Right renal pelvis (tissue), 4 donors: ENCODE results near the gene UBAP2. TPM values are rescaled to one million over a fixed set of nuclear protein-coding genes. Genes with fewer than 3 reads are reported as not detected.
"Not testable (repeated sequence)": the region's sequence is repeated elsewhere in the genome, so short reads cannot be mapped to it uniquely, and the experiment has no call there.

Source experiments
- DNase-seq, 4 donors: peaks; one replicate each; pipeline ENCODE4 v3.0.0-alpha.2; 2013; ENCODE audit warnings: low read depth in 4 of 4, low spot score in 3 of 4, missing footprints in 1 of 4
- polyA plus RNA-seq, 4 donors: library from polyadenylated mRNA; unstranded; fragments of 120-200 nt; gene quantifications; one replicate each; pipeline ENCODE4 v1.2.1, GENCODE V29; 2013; ENCODE audit not compliant: insufficient read length in 4 of 4

UBAP2 gene
- polyA plus RNA-seq, 4 donors = 36.2 to 42.7 (median 37.6) TPM

DNA sequence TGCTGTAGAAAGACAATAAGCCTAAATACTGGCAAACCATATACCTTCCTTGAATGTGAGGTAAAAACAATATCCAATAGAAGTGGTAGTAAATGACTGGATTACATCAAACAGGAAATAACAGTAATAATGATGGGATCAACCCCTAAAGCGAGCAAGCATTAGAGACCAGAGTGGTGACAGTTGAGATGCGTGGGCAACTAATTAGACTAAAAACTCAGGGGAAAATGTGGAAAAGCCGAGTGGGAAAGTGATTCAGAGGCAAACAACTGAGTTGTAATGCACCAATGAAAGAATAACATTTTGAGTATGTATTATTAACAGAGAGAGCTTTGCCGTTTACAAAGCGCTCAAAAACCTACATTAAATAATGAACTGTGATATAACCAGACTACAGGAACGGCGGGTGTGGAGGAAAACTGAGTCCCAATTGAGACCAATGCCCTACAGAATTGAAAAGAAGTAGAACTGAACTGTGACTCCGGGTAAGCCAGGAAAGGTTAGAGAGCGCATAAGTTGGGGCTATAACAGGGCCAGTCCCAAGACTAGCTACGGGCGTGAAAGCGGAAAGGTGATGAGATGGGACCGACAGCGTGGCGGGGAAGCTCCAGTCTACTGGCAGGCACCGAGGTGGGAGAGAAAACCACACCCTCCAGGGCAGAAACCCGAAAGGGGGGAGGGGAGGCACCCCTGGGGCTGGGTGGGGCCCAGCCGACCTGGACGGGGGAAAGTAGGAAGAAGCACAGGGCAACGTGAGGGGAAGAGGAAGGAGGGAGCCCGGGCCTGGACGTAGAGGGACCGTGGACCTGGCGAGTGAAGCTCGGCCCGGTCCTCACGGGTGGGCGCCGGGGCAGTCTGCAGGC is 592 bp downstream of the UBAP2 start:
- DNase-seq = peak in 1 of 4 donors; percentile 34

DNA sequence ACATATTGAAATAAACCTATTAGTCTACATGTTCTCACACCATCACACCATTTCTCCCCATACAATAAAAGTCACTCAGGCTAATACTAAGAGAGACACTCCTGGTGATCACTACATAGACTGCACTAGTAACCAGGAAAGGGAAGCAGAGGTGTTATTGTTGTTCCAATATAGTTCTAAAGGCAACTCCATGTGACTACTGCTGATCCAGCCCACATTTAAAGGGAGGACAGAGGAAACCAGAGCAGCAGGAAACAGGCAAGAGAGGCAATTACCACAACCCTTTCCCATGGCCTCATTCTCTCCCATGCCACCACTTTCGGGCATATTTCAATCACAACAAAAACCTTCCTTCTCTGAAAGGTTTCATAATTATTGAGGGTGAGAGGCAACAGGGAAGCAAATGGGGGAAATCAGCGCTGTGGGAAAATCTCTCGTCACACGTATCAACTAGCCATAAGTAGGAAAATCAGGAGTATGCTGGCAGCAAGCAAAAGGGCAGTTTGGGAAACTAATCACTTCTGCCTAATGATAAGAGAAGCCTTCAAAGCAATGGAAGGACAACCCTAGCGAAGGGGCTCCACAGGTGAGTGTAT is 1.8 kb downstream of the UBAP2 start:
- no peak for DNase-seq

DNA sequence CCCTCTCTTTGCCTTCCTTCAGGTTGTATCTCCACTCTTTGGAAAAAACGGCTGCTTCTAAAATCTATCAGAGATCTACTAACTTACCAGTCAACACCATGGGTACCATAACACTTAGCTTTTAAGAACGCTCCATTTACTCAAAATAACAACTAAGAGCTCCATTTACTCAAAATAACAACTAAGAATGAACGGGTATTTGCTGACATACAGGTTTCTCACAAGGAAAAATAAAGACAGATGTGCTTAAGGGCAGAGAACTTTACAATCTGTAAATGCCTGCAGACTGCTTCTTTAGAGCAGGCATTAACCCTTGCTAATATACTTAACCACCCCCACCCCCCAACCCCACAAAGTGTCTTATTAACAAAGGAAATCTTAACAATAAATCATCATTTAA is 2.8 kb downstream of the UBAP2 start:
- DNase-seq = no peak

DNA sequence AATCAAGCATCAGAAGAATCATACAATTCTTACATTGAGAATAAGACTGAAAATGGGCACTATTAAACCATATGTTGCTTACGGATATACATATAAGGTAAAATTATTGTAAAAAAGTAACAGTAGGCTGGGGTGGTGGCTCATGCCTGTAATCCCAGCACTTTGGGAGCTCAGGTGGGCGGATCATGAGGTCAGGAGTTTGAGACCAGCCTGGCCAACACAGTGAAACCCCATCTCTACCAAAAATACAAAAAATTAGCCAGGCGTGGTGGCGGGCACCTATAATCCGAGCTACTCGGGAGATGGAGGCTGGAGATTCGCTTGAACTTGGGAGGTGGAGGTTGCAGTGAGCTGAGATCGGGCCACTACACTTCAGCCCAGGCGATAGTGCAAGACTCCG is 6.6 kb downstream of the UBAP2 start:
- DNase-seq = not testable (repeated sequence)

DNA sequence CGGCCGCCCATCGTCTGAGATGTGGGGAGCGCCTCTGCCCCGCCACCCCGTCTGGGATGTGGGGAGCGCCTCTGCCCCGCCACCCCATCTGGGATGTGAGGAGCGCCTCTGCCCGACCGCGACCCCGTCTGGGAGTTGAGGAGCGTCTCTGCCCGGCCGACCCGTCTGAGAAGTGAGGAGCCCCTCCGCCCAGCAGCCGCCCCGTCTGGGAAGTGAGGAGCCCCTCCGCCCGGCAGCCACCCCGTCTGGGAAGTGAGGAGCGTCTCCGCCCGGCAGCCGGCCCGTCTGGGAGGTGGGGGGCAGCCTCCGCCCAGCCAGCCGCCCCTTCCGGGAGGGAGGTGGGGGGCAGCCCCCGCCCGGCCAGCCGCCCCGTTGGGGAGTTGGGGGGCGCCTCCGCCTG is 9.8 kb downstream of the UBAP2 start:
- not testable (repeated sequence) for DNase-seq

DNA sequence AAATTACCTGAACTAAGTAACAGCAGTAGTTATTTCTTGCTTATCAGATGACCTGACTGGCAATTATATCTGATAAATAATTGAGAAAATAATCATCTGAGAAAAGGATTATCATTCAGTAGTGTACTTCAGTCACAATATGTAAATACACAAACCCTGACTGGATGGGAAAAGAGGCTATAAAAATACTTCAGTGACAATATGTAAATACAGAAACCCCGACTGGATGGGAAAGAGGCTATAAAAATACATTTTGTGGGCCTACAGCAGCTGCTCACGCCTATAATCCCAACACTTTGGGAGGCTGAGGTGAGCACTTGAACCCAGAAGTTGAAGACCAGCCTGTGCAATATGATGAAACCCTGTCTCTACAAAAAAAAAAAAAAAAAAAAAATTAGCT is 11.1 kb downstream of the UBAP2 start:
- no peak for DNase-seq

DNA sequence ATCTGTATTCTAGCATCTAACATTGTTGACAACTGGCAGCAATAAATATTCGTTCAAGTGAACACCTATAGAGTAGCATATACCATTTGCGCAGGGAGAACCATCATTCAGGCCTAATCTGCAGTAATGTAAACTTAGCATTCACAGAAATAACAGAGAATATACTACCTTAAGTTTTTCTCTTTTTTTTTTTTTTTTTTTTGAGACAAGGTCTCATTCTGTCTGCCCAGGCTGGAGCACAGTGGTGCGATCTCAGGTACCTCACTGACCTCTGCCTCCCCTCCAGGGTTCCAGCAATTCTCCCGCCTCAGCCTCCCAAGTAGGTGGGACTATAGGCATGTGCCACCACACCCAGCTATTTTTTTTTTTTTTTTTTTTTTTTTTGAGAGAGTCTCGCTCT is 12.1 kb downstream of the UBAP2 start:
- DNase-seq = no peak

DNA sequence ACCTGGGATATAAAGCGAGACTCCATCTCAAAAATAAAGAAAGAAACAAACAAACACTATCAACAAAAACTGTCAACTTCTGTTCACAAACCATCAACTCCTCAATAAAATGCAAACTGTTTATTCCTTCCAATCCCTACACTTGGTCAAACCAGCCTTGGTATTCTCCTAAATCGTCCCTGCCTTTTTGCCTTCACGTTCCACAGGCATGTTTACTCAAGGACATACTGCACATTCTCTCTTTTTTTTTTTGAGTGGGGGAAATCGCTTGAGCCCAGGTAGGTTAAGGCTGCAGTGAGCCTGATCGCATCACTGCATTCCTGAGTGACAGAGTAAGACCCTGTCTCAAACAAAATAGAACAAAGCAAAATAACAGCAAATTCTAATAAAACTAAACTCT is 13.0 kb downstream of the UBAP2 start:
- DNase-seq = no peak

DNA sequence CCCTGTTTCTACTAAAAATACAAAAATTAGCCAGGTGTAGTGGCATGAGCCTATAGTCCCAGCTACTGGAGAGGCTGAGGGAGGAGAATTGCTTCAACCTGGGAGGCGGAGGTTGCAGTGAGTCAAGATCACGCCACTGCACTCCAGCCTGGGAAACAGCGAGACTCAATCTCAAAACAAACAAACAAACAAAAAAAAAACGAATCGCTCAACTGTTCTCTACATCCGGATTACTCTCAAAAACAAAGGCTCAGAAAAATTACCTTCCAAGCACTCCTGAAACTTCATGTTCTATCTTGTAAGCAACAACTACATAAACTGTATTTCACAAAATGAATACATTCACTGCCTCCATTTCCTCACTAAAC is 14.0 kb downstream of the UBAP2 start:
- no peak for DNase-seq

DNA sequence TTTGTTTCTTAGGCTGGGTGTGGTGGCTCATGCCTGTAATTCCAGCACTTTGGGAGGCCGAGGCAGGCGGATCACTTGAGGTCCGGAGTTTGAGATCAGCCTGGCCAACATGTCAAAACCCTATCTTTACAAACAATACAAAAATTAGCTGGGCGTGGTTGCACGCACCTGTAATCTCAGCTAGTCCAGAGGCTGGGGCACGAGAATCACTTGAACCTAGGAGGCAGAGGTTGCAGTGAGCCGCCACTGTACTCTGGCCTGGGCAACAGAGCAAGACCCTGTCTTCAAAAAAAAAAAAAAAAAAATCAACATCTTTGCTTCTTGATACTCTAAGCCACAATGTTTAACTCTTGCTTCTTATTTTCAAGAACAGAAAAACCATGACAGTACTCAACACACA is 16.1 kb downstream of the UBAP2 start:
- no peak for DNase-seq

DNA sequence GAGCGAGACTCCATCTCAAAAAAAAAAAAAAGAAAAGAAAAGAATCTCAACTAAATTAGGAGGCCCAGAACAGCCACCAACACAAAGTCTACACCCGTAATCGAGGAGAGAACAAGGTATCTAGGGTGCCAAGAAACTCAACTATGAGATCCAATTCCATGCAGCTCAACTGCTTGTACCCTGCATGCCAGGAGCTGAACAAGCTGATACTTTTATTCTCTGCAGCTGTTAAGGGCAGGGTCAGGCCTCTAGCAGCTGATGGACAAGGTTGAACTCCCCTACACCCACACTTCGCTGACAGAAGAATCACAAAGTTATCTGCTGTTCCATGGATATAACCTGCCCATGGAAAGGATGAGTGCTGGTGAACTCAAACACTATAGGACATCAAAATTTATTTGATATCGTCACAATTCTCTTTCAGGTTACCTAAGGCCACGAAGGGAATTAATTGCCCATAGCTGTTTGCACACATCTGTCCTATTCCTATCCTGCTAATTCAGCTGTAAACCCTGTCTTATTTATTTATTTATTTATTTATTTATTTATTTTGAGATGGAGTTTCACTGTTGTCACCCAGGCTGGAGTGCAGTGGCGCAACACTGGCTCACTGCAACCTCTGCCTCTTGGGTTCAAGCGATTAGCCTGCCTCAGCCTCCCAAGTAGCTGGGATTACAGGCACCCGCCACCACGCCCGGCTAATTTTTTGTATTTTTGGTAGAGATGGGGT is 20.7 kb downstream of the UBAP2 start:
- no peak for DNase-seq

DNA sequence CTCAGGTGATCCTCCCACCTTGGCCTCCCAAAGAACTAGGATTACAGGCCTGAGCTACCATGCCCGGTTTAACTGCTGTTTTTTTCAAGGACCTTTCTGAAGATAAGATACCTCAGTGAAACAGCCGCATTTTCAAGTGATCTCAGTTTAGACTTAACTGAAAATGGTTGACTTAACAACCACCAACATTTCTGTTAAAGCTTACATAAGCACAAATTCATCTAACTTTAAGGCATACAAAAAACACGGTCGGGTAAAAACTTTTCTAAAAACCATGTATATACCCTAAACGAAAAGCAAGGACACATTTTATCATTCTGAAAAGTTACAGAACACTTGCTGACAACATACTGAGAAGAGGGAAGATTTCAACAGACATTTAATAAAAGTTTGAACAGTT is 22.9 kb downstream of the UBAP2 start:
- DNase-seq = no peak

DNA sequence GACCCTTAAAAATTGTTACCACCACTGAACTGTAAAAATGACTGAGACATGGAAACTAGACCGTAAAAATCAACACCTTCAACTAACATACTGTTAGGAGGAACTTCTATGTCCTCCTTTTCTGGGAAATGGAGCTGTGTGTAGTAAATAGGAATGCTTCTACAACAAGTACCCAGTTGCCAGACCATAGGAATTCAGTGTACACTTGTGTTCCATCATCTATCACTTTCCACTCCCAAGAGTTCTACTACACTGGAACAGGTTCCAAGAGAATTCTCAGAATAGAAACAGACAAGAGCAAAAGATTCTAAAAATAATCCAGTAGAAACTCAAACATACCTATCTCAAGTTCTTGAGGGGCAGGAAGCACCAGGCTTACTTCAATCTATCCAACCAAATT is 23.6 kb downstream of the UBAP2 start:
- no peak for DNase-seq

DNA sequence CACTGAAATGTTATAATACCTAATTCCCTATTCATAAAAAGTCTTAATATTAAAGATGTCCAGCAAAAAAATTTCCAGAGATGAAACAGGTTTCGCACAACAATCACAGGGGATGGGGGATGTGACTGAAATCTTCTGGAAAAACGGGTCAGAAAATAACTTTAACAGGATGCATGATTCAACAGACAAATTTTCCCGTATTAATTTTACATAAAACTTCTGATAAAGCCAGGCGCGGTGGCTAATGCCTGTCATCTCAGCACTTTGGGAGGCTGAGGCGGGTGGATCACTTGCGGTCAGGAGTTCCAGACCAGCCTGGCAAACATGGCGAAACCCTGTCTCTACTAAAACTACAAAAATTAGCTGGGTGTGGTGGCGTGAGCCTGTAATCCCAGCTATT is 24.2 kb downstream of the UBAP2 start:
- DNase-seq = not testable (repeated sequence)

DNA sequence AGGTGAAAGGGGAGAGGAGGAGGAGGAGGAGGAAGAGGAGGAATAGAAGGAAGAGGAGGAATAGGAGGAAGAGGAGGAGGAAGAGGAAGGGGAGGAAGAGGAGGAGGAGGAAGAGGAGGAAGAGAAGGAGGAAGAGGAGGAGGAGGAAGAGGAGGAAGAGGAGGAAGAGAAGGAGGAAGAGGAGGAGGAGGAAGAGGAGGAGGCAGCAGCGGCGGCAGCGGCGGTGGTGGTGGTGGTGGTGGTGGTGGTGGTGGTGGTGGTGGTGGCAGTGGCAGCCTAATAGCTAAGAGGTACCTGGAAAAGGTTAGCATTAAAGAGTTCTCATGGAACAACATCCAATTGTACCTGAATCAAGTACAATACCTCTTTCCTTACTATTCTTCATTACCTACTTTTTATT is 32.5 kb downstream of the UBAP2 start:
- no peak for DNase-seq

DNA sequence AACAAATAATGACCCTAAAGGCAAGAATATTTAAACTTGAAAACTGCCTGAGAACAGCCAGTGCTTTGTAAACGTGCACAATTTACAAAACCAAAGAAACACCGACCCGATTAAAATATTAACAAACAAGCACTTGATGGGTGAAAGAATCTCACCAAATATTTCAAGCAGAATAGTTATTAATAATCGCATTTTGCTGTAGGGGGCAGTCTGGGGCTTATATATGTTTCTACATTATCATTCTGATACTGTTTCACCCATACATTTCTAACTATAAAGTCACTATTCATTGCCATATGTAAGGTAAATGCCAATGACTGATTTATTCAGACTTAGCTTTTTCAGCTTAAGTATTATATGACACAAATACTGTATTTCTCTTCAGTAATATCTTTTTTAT is 37.7 kb downstream of the UBAP2 start:
- DNase-seq = no peak

DNA sequence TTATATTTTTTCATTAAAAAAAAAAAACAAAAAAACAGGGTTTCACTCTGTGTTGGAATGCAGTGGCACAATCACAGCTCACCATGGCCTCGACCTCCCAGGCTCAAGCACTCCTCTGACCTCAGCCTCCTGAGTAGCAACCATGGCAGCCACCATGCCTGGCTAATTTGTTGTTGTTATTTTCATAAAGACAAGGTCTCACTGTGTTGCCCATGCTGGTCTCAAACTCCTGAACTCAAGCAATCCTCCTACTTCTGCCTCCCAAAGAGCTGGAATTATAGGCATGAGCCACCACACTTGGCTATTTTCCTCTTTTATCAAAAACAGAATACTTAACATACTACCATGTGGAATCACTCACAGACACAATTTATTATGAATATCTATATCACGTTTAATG is 46.7 kb downstream of the UBAP2 start:
- no peak for DNase-seq

DNA sequence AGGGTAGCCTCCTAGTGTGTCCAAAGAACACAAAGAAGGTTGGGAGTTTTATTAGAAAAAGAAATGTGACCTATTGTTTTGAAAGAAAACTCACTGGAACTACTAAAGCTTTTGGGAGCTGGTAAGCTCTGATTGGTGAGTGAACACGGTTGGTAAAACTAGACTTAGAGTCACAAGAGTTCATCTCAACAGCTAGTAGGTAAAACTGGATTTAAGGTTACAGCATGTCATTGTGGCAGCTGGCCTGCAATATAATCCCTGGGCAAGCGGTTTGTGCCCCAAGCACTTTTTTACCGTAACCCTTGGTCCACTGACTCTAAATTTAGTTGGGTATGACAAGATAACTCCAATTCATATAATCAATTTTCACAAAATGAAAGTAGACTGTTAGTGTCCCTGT is 47.4 kb downstream of the UBAP2 start:
- no peak for DNase-seq

DNA sequence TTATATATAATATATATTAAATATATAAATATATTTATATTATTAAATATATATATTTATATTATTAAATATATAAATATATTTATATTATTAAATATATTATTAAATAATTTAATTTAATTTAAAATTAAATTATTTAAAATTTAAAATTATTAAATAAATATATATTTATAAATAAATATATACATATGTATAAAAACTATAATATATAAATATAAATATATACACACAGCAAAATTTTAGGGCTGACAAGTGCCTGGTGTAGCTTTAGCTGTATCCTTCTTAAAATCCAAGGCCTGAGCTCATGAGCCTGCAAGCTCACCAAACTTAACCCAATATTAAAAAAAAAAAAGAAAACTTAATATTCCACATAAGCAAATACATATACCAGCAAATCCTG is 53.2 kb downstream of the UBAP2 start:
- DNase-seq = no peak

DNA sequence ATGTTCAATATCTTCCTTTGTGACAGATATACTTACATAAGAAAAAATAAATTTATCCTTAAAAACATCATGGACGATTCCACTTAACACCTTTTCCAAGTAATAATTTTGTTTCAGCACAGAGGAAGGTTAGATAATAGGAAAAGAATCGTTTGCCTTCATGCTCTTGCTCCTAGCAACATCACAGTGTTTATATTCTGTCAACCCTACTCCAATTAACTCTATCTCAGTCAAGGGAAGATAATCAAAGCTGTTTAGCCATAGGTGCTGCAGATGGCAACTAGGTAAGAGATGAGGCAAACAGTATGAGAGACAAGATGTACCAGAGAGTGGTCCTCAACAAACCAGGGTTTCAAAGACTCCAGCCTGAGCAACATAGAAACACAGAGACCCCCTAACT is 55.6 kb downstream of the UBAP2 start:
- no peak for DNase-seq

DNA sequence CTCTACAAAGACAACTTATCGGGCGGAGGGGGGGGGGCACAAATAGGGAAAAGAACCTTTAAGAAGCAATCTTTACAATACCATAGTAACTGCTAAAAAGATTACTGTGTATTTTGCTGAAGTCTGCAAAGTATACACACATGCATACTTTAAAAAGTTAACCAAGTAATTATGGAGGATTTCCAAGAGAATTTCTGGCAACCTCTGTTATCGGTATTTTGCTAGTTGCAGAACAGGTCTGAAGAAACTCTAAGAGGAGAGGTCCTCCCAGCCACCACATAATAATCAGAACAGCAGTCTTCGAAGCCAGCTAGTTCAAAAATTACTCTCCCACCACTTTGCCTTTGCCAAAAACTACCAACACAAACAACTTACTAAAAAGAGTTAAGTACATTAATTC is 56.1 kb downstream of the UBAP2 start:
- DNase-seq = no peak
